Measurements from ENCODE around the gene CBX5. TPM values are rescaled to one million over a fixed set of nuclear protein-coding genes. Genes with fewer than 3 reads are reported as not detected.
A peak's percentile ranks its signal among the peaks of the same experiment; 100 is the strongest.

The CBX5 gene
- polyA plus RNA-seq, 1 donor (not counting 4 experiments of a cell fraction or from before 2014, with no cell fraction given) = 25.8 TPM

GRCh38 chr12:54277823-54278276 is 2.1 kb downstream of the CBX5 start:
- Histone ChIP-seq H3K79me2 (ENCODE audit: control insufficient read depth, insufficient read depth, low read length) (peaks cover 75% of the 10 kb centered on the region), H4K20me1 (ENCODE audit: control insufficient read depth, extremely low read depth, insufficient read depth, low read length) (peaks cover 9% of the 10 kb centered on the region), H3K27ac (ENCODE audit: control insufficient read depth, insufficient read depth, low read length) (peak overlapping the region; percentile 100), H2AFZ (ENCODE audit: control insufficient read depth, low read length) (no peak overlapping the region), H3K9ac (ENCODE audit: control insufficient read depth, extremely low read depth, insufficient read depth, low read length) (peak overlapping the region; percentile 100), H3K4me1 (ENCODE audit: control insufficient read depth, extremely low read depth, insufficient read depth, low read length) (peaks cover 16% of the 10 kb centered on the region), H3K9me1 (ENCODE audit: control insufficient read depth, extremely low read depth, insufficient read depth, low read length) (no peaks in the 10 kb centered on the region), H3K36me3 (ENCODE audit: control insufficient read depth in 2 of 2, extremely low read depth in 1 of 2, insufficient read depth in 2 of 2, low read length in 2 of 2) (peaks cover 6 to 25% of the 10 kb centered on the region in 2 experiments), H3K27me3 (ENCODE audit: control insufficient read depth, extremely low read depth, insufficient read depth, low read length) (no peaks in the 10 kb centered on the region), H3K4me3 (ENCODE audit: control insufficient read depth in 2 of 3, extremely low read depth in 1 of 3, insufficient read depth in 2 of 3, low read depth in 1 of 3, low read length in 3 of 3) (peak overlapping the region; percentile 58 to 98 (median 92)), H3K4me2 (ENCODE audit: control insufficient read depth, extremely low read depth, insufficient read depth, low read depth, low read length) (peak overlapping the region; percentile 97), H3K9me3 (ENCODE audit: control insufficient read depth, low read depth, low read length) (no peaks in the 10 kb centered on the region)
- no peak for FAIRE-seq
- dilution Hi-C loops (cut with MboI; ENCODE audit: extremely low pct_ligation_motif_present, low sequenced_read_pairs) = no loop called here
- no peak for TF ChIP-seq EZH2 (IDR thresholded peaks at IDR 0.05; ENCODE audit: low read length)
- DNase-seq (ENCODE audit: low read depth, low spot score) = no peak

- Histone ChIP-seq H3K27me3 (ENCODE audit: control insufficient read depth, extremely low read depth, insufficient read depth, low read length) (no peaks in the 10 kb centered on the region), H3K36me3 (ENCODE audit: control insufficient read depth in 2 of 2, extremely low read depth in 1 of 2, insufficient read depth in 2 of 2, low read length in 2 of 2) (peaks cover 2 to 13% of the 10 kb centered on the region in 2 experiments), H3K4me2 (ENCODE audit: control insufficient read depth, extremely low read depth, insufficient read depth, low read depth, low read length) (no peak overlapping the region), H3K27ac (ENCODE audit: control insufficient read depth, insufficient read depth, low read length) (no peak overlapping the region), H3K9me1 (ENCODE audit: control insufficient read depth, extremely low read depth, insufficient read depth, low read length) (no peaks in the 10 kb centered on the region), H3K79me2 (ENCODE audit: control insufficient read depth, insufficient read depth, low read length) (peaks cover 62% of the 10 kb centered on the region), H3K9me3 (ENCODE audit: control insufficient read depth, low read depth, low read length) (no peaks in the 10 kb centered on the region), H3K9ac (ENCODE audit: control insufficient read depth, extremely low read depth, insufficient read depth, low read length) (no peak overlapping the region), H4K20me1 (ENCODE audit: control insufficient read depth, extremely low read depth, insufficient read depth, low read length) (no peaks in the 10 kb centered on the region), H3K4me1 (ENCODE audit: control insufficient read depth, extremely low read depth, insufficient read depth, low read length) (peaks cover 11% of the 10 kb centered on the region), H3K4me3 (ENCODE audit: control insufficient read depth in 2 of 3, extremely low read depth in 1 of 3, insufficient read depth in 2 of 3, low read depth in 1 of 3, low read length in 3 of 3) (no peak overlapping the region), H2AFZ (ENCODE audit: control insufficient read depth, low read length) (no peak overlapping the region)
- dilution Hi-C loops (cut with MboI; ENCODE audit: extremely low pct_ligation_motif_present, low sequenced_read_pairs) = no loop called here
- TF ChIP-seq CTCF (optimal IDR thresholded peaks at IDR 0.05 in 1 of 3, IDR thresholded peaks at IDR 0.05 in 1 of 3, conservative IDR thresholded peaks at IDR 0.05 in 1 of 3; ENCODE audit: extremely low read depth in 1 of 3, insufficient read depth in 2 of 3, low read length in 3 of 3) (no peak), EZH2 (IDR thresholded peaks at IDR 0.05; ENCODE audit: low read length) (no peak)
- no peak for FAIRE-seq
- no peak for DNase-seq (ENCODE audit: low read depth, low spot score)
Observed at GRCh38 chr12:54276368-54276767, 3.6 kb downstream of the CBX5 start.

- no peak overlapping the region for H2AFZ ChIP-seq (ENCODE audit: control insufficient read depth, low read length)
- no peak overlapping the region for H3K27ac ChIP-seq (ENCODE audit: control insufficient read depth, insufficient read depth, low read length)
- H3K4me2 ChIP-seq (ENCODE audit: control insufficient read depth, extremely low read depth, insufficient read depth, low read depth, low read length) = no peak overlapping the region
- H3K4me3 ChIP-seq (ENCODE audit: control insufficient read depth in 2 of 3, extremely low read depth in 1 of 3, insufficient read depth in 2 of 3, low read depth in 1 of 3, low read length in 3 of 3) = no peak overlapping the region
- H3K9me3 ChIP-seq (ENCODE audit: control insufficient read depth, low read depth, low read length) = no peaks in the 10 kb centered on the region
- no peak for FAIRE-seq
- H3K9me1 ChIP-seq (ENCODE audit: control insufficient read depth, extremely low read depth, insufficient read depth, low read length) = no peaks in the 10 kb centered on the region
- TF ChIP-seq CTCF (optimal IDR thresholded peaks at IDR 0.05 in 1 of 3, IDR thresholded peaks at IDR 0.05 in 1 of 3, conservative IDR thresholded peaks at IDR 0.05 in 1 of 3; ENCODE audit: extremely low read depth in 1 of 3, insufficient read depth in 2 of 3, low read length in 3 of 3) (no peak), EZH2 (IDR thresholded peaks at IDR 0.05; ENCODE audit: low read length) (no peak)
- H3K79me2 ChIP-seq (ENCODE audit: control insufficient read depth, insufficient read depth, low read length) = peaks cover 50% of the 10 kb centered on the region
- H3K36me3 ChIP-seq (ENCODE audit: control insufficient read depth in 2 of 2, extremely low read depth in 1 of 2, insufficient read depth in 2 of 2, low read length in 2 of 2) = peaks cover 2 to 7% of the 10 kb centered on the region in 2 experiments
- H3K4me1 ChIP-seq (ENCODE audit: control insufficient read depth, extremely low read depth, insufficient read depth, low read length) = peaks cover 11% of the 10 kb centered on the region
- dilution Hi-C loops (cut with MboI; ENCODE audit: extremely low pct_ligation_motif_present, low sequenced_read_pairs) = no loop called here
- no peak overlapping the region for H3K9ac ChIP-seq (ENCODE audit: control insufficient read depth, extremely low read depth, insufficient read depth, low read length)
- H4K20me1 ChIP-seq (ENCODE audit: control insufficient read depth, extremely low read depth, insufficient read depth, low read length) = no peaks in the 10 kb centered on the region
- DNase-seq (ENCODE audit: low read depth, low spot score) = no peak
- H3K27me3 ChIP-seq (ENCODE audit: control insufficient read depth, extremely low read depth, insufficient read depth, low read length) = no peaks in the 10 kb centered on the region
Observed at GRCh38 chr12:54273981-54274380, 5.9 kb downstream of the CBX5 start.

Data from keratinocyte (primary cell).